ENCODE measurements around the gene QRICH1. TPM values are rescaled to one million over a fixed set of nuclear protein-coding genes. Genes with fewer than 3 reads are reported as not detected.

Gene QRICH1
- total RNA-seq, 4 donors from 2014 or later = 79.8 to 342 (median 98.3) TPM

DNA sequence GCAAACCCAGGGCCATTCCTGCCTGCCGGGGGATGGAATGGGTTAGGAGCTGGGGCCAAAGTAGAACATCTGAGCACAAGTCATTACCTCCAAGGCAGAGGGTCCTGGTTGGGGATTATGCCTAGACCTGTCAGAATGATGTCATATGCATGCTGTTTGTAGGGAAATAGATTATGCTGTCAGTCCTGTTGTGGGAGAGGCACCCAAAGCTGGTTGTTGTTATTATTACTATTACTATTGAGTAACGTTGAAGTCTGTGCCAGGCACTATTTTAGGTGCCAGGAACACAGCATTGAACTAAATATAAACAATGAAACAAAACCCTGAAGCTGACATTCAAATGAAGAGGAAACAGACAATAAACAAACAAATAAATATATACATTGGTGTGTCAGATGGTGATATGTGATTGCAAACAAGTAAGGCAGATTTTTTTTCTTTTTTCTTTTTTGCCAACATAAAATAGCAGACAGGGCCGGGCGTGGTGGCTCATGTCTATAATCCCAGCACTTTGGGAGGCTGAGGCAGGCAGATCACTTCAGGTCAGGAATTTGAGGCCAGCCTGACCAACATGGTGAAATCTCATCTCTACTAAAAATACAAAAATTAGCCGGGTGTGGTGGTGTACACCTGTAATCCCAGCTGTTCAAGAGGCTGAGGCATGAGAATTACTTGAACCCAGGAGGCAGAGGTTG is 101.9 kb downstream of the QRICH1 start:
- Histone ChIP-seq H3K27me3 (no peaks in the 10 kb centered on the region), H3K4me1 (peaks cover 16 to 18% of the 10 kb centered on the region in 2 donors), H3K9me3 (no peaks in the 10 kb centered on the region), H3K4me3 (replicated peaks in 1 of 3) (no peak overlapping the region), H3K36me3 (peaks cover 0 to 5% of the 10 kb centered on the region in 2 donors), H3K27ac (no peak overlapping the region)
- 74 to 76% methylated on average over 5 of the region's 5 CpGs for WGBS, 2 donors
- TF ChIP-seq, protein P1, sequence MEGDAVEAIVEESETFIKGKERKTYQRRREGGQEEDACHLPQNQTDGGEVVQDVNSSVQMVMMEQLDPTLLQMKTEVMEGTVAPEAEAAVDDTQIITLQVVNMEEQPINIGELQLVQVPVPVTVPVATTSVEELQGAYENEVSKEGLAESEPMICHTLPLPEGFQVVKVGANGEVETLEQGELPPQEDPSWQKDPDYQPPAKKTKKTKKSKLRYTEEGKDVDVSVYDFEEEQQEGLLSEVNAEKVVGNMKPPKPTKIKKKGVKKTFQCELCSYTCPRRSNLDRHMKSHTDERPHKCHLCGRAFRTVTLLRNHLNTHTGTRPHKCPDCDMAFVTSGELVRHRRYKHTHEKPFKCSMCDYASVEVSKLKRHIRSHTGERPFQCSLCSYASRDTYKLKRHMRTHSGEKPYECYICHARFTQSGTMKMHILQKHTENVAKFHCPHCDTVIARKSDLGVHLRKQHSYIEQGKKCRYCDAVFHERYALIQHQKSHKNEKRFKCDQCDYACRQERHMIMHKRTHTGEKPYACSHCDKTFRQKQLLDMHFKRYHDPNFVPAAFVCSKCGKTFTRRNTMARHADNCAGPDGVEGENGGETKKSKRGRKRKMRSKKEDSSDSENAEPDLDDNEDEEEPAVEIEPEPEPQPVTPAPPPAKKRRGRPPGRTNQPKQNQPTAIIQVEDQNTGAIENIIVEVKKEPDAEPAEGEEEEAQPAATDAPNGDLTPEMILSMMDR (IDR thresholded peaks at IDR 0.05) = no peak
- no peak for TF ChIP-seq POLR2A (IDR thresholded peaks at IDR 0.05)
- intact Hi-C loops (cut with DNase I) = no loop called here
- no peak for DNase-seq

DNA sequence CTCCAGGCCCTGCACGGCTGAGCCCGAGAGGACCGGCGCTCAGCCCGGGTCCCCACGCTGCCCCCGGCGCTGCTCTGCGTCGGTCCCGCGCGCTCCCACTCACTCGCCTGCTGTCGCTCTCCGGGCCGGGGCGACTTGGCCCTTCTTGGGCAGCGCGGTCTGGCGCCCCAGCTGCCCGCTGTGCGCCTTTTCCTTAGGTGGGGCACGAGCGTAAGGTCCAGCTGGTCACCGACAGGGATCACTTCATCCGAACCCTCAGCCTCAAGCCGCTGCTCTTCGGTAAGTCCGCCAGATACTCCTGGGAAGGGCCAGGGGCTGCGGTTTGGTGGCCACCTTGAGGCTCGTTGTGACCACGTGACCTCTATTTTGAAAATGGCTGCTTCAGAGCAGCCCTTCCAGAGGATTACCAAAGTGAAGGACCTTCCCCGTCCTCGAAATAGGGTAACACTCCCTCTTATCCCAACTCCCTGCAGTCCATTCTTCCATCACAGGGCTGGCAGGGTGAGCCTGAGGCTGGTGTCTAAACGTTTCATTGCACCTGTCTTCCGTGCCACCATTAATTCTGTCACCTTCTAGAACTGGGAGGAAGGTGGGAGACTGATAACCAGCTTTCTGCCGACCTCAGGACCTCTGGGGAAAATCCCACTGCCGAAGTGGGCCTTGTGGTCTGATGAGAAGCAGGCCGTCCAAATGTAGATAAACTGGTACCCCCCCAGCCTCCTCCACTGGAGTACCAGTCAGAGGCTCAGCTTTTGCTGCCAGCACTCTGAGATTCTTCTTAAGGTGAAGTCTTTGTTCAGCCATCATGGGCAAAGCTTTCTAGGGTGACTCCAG is 103.0 kb downstream of the QRICH1 start:
- intact Hi-C loops (cut with DNase I) = no loop called here
- peaks cover 0 to 8% of the 10 kb centered on the region in 2 donors for H3K36me3 ChIP-seq
- DNase-seq = peak; percentile 26 to 38

DNA sequence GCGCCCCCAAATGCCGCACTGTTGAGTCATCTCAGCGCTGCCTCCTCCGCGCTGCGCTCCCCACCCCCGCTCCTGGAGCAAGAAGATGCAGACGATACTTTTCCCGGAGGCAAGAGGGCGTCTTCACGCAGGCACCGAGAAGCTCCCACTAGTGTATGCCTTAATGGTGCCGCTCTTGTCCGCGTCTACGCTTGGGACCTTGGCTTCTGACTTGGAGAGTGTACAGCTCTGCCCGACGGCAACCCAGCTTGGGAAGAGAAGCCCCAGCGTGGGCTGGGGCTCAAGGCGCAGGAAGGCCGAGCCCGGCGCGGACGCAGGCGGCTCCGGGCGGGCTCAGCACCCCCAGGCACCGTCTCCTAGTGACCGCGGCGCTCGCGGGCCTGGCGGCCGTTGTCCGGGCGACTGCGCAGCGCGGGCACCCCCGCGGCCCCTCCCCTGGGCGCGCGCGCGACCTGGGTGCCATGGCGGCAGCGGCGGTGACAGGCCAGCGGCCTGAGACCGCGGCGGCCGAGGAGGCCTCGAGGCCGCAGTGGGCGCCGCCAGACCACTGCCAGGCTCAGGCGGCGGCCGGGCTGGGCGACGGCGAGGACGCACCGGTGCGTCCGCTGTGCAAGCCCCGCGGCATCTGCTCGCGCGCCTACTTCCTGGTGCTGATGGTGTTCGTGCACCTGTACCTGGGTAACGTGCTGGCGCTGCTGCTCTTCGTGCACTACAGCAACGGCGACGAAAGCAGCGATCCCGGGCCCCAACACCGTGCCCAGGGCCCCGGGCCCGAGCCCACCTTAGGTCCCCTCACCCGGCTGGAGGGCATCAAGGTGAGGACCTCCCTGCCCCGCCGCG is 103.9 kb downstream of the QRICH1 start, which contains the start of gene P4HTM:
Gene P4HTM, plus strand, starts transcription at position 446 of the 840 bp plus-strand sequence. Its CDS starts 16 bp downstream, at position 462.
- H3K27me3 ChIP-seq = no peaks in the 10 kb centered on the region
- peak; percentile 88 to 89 for DNase-seq
- peak within 1 kb of the TSS; percentile 40 to 80 (median 64) for H3K4me3 ChIP-seq (replicated peaks in 1 of 3)
- TF ChIP-seq, protein P1 (IDR thresholded peaks at IDR 0.05) = peak in 2 of 6 experiments; percentile 34 to 36
- TF ChIP-seq POLR2A (IDR thresholded peaks at IDR 0.05) = peak; percentile 20 to 47
- H3K4me1 ChIP-seq = peaks cover 16 to 18% of the 10 kb centered on the region in 2 donors
- WGBS, 2 donors = 0% methylated on average over 26 of the region's 91 CpGs; no CpG with 5 or more reads in 1 of the 2 donors
- intact Hi-C loops (cut with DNase I) = no loop called here
- peak within 1 kb of the TSS; percentile 81 to 83 (median 82) for H3K27ac ChIP-seq
- H3K36me3 ChIP-seq = peaks cover 0 to 7% of the 10 kb centered on the region in 2 donors
- H3K9me3 ChIP-seq = no peaks in the 10 kb centered on the region

More for the DNA sequence above, 103.0 kb downstream of the QRICH1 start:
- no peaks in the 10 kb centered on the region for H3K27me3 ChIP-seq
- TF ChIP-seq, protein P1 (IDR thresholded peaks at IDR 0.05) = no peak
- TF ChIP-seq POLR2A (IDR thresholded peaks at IDR 0.05) = no peak
- WGBS, 2 donors = 6 to 8% methylated on average over 20 to 28 of the region's 40 CpGs
- peaks cover 16 to 18% of the 10 kb centered on the region in 2 donors for H3K4me1 ChIP-seq
- peak overlapping the region; percentile 53 to 83 (median 81) for H3K27ac ChIP-seq
- no peaks in the 10 kb centered on the region for H3K9me3 ChIP-seq
- peak overlapping the region; percentile 40 to 80 (median 64) for H3K4me3 ChIP-seq (replicated peaks in 1 of 3)

DNA sequence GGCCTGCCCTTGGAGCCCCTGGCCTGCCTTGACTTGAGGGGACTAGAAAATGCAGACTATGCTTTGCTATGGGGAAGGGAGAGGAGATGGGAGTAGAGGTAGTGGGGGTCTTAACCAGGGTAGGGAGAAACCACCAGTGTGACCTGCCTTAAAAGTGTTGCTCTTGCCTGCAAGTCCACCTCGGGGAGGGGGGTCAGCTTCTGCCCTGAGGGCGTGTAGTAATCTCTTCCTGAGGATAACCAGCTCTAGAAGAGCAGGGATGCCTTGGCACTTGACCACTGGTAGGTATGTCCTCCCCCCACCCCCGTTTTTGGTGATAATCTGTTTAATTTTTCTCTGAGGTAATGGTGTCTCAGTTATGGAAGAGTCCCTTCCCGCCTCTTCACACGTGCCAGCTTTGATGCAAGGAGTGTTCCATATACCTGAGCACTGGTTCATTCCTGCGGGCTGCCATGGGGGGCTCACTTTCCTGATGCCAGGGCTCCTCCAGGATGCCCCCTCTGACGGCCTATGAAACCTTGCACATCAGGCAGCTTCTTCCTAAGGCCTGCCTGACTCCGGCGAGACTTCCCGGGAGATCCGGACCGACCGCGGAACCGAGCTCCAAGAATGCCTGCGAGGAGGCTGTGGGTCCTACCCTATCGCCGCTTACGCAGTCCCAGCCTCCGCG is 104.6 kb downstream of the QRICH1 start:
- Histone ChIP-seq H3K27ac (peak overlapping the region; percentile 81 to 83 (median 82)), H3K27me3 (no peaks in the 10 kb centered on the region), H3K4me3 (replicated peaks in 1 of 3) (peak overlapping the region; percentile 0 to 80 (median 64)), H3K36me3 (peaks cover 1 to 7% of the 10 kb centered on the region in 2 donors), H3K4me1 (peaks cover 16 to 18% of the 10 kb centered on the region in 2 donors), H3K9me3 (no peaks in the 10 kb centered on the region)
- 8 to 15% methylated on average over 13 to 18 of the region's 21 CpGs for WGBS, 2 donors
- DNase-seq = no peak
- intact Hi-C loops (cut with DNase I) = no loop called here
- no peak for TF ChIP-seq POLR2A (IDR thresholded peaks at IDR 0.05)
- TF ChIP-seq, protein P1 (IDR thresholded peaks at IDR 0.05) = no peak
